D341Med (cell line): Measurements from ENCODE around the gene TCTN1.
"Not testable (repeated sequence)": the region's sequence is repeated elsewhere in the genome, so short reads cannot be mapped to it uniquely, and the experiment has no call there.

Experiments used
- DNase-seq: peaks from one replicate; pipeline ENCODE4 v3.0.0; 2012; ENCODE audit warnings: low spot score

Gene TCTN1

DNA sequence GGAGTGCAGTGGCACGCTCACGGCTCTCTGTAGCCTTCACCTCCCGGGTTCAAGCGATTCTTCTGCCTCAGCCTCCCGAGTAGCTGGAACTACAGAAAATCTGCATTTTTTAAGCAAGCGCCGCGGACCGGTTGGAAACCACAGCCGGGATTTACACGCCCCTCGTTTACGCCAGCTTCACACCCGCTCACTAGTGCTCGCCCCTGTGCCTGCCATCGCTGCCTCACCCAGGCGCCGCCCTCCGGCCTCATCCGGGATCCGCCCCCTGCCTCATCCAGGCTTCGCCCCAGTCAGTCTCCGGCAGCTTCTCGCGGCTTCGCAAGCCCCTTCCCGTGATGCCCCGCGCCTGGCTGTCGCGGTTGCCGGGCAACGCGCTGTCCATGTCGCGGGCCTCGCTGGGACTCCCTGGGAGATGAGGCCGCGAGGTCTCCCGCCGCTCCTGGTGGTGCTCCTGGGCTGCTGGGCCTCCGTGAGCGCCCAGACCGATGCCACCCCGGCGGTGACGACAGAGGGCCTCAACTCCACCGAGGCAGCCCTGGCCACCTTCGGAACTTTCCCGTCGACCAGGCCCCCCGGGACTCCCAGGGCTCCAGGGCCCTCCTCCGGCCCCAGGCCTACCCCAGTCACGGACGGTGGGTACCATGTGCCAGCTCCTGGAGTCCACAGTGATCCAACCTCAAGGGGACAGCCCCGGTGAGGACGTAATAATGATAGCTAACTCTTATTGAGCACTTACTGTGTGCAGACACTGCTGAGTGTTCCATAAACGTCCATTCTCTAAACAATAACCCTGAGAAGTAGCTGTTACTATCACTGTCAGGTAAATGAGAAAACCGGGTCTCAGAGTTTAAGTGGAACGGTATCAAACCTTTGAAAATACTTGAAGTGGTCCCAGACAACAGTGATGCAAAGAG, at the start of gene TCTN1:
TSS of gene TCTN1 (plus strand) at position 359 of the 914 bp plus-strand sequence. CDS start at position 413, 54 bp downstream.
- DNase-seq, result peak; percentile 99

DNA sequence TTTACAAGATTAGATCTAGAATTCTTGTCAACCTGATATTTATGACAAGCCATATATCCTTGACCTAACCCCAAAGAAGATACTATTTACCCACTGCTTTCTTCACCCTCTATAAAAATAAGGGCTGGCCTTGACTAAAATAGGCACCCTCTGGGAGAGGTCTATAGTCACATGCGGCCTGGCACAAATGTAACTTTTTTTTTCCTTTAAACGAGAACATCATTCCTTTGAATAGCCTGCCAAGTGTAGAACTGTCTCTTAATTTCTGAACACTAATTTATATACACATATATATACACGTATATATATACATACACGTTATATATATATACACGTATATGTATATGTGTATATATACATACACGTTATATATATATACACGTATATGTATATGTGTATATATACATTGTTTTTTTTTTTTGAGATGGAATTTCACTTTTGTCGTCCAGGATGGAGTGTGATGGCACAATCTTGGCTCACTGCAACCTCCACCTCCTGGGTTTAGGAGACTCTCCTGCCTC, 49.4 kb upstream of the TCTN1 start:
- DNase-seq, result no peak

DNA sequence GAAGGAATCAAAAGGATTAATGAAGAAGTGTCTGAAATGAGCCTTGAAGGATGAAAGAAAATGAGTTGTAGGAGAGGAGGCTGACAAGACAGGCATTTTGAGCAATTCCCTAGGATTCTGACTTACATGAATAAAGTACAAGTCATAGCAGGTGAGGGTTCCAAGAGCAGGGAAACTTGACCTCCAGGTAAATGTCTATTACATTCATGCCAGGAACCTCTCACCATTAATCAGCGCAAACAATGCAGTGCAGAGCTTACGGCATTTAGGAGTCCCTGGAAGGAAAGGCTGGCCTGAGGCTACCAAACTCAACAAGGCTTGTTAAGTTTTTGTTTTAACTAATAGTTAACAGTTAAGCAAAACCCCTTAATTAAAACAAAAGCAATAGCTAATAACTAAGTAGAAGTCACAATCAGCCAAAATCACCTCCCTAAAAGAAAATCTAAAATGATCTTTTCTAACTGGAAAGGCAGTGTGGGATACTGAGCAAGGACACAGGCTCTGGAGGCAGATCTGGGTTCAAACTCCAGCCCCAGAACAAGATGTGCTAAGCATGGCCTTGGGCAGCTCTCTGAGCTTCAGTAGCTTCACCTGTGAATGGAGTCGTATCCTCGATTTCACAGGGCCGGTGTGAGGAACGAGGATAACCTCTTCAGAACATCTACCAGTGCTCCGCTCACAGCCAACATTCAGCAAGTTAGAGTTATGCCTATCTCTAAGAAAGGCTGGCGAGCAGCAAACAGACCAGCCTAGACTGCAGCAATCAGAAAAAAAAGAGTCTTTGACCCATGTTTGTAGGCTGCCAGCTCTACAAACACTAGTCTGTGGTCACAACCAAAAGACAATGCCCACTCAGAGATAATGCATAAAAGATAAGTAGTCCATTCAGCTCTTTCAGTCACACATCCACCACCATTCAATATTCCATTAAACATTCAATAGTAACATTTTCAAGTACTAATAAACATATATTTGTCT, 47.7 kb upstream of the TCTN1 start:
- DNase-seq, result no peak

DNA sequence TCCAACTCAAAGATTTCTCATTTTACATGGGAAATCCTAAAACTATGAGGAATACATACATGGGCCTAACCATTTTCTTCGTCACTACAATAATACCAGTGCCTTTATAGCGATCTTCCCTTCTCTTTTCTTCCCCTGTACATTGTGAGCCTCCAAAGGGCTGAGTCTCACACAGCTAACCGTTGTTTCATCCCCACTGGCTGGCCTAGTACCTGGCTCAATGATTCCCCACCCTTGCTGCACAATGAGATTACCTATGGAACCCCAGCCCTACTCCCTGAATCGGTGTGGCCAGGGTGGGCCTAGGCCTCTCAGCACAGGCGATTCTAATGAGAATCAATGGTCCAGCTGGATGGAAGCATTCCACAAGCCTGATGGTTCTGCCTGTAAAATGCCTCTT, 46.9 kb upstream of the TCTN1 start:
- no peak for DNase-seq

DNA sequence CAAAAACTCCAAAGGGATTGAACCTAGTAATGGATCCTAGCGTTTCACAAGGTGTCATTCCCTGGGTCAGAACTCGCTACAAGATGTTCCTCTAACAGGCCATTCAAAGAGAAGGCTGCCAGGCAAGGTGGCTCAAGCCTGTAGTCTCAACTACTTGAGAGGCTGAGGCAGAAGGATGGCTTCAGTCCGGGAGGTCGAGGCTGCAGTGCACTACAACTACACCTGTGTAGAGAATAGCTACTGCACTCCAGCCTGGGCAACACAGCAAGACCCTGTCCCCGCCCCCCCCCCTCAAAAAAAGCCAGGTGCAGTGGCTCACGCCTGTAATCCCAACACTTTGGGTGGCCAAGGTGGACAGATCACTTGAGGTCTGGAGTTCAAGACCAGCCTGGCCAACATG, 45.2 kb upstream of the TCTN1 start:
- no peak for DNase-seq

DNA sequence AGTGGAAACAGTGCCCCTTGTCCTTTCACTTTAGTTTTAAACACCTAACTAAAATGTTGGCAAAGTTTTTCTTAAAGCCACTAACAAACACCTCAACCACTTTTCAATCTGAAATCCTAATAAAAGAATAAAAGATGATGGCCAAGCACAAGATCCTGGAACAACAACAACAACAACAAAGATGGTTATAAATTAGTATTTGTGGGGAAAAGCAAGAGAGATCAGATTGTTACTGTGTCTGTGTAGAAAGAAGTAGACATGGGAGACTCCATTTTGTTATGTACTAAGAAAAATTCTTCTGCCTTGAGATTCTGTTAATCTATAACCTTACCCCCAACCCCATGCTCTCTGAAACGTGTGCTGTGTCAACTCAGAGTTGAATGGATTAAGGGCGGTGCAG, 44.1 kb upstream of the TCTN1 start:
- DNase-seq, result not testable (repeated sequence)

DNA sequence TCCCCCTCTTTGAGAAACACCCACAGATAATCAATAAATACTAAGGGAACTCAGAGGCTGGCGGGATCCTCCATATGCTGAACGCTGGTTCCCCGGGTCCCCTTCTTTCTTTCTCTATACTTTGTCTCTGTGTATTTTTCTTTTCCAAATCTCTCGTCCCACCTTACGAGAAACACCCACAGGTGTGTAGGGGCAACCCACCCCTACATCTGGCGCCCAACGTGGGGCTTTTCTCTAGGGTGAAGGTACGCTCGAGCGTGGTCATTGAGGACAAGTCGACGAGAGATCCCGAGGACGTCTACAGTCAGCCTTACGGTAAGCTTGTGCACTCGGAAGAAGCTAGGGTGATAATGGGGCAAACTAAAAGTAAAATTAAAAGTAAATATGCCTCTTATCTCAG, 43.1 kb upstream of the TCTN1 start:
- DNase-seq, result not testable (repeated sequence)

DNA sequence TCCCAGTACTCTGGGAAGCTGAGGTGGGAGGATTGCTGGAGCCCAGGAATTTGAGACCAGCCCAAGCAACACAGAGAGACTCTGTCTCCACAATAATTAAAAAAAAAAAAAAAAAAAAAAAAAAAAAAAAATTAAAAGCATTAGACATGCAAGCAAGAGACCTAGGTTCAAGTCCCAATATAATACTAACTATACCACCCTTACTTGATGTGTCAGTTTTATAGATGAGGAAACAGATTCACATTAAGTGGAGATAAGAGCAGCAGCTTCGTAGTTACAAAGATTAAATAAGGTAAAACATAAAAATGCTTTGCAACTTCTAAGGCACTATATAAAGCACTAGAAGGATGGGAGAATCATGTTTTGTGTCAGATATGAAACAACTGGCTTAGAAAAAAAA, 39.9 kb upstream of the TCTN1 start:
- no peak for DNase-seq

DNA sequence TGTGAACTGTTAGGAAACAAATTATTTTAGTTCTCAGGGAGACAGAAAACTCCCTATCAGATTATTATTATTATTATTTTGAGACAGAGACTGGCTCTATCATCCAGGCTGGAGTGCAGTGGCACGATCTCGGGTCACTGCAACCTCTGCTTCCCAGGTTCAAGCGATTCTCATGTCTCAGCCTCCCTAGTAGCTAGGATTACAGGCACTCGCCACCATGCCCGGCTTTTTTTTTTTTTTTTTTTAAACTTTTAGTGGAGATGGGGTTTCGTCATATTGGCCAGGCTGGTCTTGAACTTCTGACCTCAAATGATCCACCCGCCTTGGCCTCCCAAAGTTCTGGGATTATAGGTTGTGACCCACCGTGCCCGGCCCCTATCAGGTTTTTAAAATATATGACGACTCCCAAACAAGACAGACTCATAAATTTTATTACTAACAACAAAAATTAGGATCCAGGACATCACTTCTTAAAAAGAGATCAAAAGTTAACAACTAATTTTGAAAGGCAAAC, 39.2 kb upstream of the TCTN1 start:
- not testable (repeated sequence) for DNase-seq

DNA sequence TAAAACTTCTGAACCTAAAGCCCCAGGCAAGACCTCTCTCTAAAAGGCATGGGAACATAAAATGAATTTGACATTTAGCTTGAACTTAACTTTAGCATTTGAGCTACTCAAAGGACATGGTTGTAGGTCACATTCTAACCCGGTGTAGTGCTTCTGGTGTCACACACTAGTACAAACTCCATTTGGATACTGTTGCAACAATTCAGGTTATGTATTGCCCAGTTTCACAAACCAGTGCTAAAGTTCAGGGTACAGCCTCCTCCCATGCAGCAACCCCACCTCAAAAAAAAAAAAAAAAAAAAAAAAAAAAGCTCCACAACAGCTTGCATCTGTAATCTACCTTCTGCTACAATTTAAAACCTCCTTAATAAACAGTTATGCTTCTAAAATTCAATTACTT, 38.6 kb upstream of the TCTN1 start:
- DNase-seq, result no peak

DNA sequence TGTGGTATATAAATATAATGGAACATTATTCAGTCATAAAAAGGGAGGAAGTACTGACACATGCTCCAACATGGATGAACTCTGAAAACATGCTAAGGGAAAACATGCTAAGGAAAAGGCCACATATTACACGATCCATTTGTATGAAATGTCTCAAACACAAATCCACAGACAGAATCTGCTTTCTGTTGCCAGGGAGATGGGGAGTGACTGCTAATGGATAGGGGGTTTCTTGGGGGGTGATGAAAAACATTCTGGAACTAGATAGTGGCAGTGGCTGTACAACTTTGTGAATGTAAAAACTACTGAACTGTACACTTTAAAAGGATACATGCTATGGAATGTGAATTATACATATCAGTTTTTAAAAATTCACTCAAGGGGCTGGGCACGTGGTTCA, 37.4 kb upstream of the TCTN1 start:
- no peak for DNase-seq

DNA sequence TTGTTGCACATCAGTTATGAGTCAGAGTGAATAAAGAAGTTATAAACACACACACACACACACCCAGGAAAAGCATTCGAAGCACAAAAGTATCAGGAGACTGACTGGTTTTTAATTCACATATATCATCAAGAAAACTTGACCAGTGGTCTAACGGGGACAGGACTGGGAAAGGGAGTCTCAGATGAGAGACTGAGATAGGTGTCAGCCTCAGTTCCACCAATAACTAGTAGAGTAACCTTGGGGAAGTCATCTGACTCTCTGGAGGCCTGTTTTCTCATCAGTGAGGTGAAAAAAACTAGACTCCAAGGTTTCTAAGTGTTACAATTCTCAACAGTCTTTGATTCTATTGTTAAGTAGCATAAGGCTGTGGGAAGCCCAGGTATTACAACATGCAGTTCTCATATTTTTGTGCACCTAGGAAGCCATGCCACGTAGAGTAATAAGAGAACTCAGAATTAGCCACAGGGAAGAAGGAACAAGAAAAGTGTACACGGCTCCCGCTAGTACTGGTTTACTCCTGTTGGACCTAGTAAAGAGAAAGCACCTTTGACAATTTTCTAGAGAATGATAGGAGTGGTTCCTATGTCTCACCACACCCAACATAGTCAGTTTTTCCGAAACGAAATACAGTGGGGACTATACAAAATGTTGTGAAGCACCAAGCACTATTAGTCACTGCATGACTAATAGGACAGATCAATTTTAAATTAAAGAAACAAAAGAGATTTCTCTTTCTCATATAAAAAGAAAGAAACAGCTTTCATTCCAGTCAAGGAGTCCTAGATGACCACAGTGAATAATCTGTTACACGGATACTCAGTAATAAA, 35.9 kb upstream of the TCTN1 start:
- no peak for DNase-seq

DNA sequence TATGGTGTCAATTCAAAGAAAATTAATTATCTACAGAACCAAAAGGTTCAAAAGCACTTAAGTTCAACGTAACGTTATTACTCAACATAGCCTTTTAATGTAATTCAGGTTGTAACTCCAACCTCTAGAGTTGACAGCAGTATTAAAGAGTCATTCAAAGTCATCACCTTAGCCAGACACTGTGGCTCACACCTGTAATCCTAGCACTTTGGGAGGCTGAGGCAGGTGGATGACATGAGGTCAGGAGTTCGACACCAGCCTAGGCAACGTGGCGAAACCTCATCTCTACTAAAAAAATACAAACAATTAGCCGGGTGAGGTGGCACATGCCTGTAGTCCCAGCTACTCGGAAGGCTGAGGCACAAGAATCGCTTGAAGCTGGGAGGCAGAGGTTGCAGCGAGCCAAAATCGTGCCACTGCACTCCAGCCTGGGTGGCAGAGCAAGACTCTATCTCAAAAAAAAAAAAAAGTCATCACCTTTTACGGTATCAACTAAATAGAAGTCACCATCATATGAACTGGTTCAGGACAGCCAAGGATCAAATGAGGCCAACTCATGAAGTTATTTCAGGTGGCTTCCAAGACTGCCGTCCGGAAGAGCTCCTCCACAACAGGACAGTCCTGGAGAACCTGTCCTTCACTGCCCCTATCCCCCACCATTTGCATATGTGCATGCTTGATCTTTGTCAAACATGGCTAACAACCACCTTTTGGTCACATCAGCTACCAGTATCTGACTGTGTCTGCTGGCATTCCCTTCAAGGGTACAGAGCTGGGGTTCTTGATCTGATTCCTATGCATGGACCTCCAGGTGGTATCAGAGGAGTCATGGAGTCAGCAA, 35.0 kb upstream of the TCTN1 start:
- DNase-seq, result no peak

DNA sequence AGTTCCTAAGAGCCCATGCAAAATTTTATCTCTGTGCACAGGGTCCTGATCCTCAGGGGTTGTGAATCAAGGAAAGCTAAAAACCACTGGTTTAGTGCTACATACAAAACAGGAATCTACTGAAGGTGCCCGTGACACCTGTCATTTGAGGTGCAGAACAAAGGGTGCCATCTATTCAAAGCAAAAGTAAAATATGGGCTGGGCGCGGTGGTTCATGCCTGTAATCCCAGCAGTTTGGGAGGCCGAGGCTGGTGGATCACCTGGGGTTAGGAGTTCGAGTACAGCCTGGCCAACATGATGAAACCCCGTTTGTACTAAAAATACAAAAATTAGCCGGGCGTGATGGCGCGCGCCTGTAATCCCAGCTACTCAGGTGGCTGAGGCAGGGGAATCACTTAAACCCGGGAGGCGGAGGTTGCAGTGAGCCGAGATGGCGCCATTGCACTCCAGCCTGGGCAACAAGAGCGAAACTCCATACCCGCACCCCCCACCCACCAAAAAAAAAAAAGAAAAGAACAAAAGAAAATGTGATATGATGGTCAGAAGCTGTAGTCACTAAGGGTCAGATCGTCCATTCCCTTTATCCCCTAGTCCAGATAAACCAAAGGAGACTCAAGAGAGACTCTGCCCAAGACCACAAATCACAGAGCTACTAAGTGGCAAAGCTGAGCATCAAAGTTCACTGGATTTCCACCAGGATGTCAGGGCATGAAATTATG, 34.2 kb upstream of the TCTN1 start:
- DNase-seq, result no peak

DNA sequence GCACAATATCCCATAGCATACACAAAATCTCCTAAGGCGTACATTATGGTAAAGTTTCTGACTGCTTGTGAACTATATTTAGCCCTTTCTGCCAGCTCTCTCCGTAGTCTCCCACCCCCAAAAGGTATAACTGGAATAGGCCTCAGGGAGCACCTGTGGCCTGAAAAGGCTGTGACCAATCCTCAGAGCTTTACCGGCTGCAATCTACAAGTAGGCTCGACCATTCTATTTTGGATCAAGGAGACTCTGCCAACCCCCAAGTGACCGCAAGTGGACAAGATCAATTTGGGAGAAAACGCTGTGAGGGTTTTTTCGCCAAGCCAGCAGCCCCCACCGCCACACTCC, 32.0 kb upstream of the TCTN1 start:
- DNase-seq, result no peak

DNA sequence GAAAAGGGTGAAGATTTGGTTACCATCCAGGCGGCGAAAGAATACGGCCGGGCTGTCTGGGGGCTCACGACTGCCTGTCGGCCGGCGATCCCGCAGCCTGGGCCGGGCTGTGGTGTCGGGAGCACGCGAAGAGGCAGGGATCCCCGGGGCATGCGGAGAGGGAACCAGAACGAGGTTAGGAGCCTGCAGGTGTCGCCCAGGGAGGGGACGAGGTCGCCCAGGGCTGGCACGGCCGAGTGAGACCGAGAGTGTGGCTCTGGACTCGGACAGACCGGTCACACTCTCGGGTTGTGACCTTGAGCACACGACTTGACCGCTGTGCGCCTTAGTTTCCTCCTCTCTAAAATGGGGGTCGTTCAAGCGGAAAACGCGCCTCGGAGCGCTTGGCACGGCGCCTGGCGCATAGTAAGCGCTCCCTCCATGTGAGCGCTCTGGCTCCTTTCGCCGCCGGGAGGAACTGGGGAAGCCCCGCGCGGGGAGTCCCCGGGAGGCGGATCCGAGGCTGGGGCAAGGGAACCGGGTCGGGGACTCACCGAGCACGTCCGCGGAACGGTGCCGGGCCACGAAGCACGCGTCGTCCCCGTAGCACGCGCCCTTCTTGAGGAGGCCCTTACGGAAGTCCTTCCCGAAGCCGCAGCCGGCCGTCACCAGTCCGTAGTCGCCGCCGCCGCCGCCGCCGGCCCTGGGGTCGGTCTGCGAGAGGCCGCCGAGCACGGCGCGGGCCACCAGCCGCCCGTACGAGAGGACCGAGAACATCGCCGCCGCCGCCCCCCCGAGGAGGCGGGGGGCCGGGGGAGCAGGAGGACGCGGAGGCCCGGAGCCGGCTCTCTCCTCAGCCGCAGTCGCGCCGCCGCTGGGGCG, 31.4 kb upstream of the TCTN1 start:
- peak; percentile 82 for DNase-seq

DNA sequence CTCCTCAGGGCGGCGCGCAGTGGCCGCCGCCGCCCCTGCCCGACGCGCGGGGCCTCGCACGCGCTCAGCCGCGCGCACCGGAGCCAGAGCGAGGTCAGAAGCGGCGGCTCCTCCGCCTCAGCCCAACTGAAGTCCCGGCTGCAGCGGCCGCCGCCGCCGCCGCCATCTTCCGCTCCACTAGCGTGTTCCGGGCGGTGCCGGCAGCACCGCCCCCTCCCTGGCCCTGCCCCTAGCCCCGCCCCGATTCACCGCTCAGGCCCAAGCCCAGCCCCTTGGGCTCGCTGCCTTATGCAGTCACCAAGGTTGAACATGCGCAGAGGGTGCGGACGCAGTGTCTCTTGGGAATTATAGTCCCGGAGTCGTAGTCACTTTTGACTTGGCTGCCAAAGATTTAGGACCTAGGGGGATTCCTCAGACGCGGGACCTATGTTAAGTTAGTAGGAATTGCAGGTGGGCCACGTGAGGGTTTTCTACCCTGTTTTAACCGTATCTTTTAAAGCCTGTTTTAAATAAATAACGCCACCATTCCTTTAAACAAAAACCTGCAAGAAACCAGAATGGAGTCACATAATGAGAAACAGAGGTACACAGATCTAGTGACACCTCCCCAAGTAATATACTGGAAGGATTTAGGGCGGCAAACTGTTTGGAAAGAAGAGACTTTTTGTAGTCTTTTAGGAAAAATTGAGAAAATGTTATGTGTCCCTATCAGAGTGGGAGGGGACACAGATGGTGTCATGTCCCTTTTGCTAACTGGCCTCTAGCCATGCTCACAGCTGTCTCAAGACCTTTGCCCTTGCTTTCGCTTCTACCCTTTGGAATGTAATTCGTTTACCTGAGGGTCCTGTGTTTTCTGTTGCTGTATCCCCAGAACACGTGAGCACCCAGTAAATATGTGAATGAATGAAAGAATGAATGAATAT, 30.5 kb upstream of the TCTN1 start, which contains the start of gene PPTC7:
TSS of gene PPTC7 (minus strand) at position 182 of the 923 bp plus-strand sequence. CDS start 287 bp downstream, outside the sequence.
- peak; percentile 98 for DNase-seq
